ENCODE data around the gene DIO2. TPM values are rescaled to one million over a fixed set of nuclear protein-coding genes. Genes with fewer than 3 reads are reported as not detected.

The DIO2 gene
- total RNA-seq, 2 donors from 2014 or later = 4.8 to 6.1 TPM

- intact Hi-C loops (cut with DNase I) = no loop called here
- DNase-seq (ENCODE audit: low spot score) = no peak
These were observed 25.0 kb downstream of the DIO2 start for GRCh38 chr14:80186301-80186800.

DNA sequence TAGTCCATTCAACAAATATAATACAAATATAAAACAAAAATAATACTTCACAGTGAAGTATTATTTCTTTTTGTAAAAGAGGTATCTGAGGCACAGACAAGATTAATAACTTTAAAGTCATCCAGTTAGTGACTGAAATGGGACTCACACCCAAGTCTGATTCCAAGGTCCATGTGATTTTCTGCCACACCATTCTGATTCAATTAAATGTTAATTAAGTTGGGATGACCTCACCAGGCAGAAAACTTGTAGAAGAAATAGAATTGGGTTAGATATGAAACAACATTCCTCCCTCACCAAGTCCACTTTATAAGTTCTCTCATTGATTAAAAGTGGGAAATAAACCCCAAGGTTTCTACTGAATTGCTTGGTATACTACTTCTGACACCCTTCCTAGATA is 34.4 kb downstream of the DIO2 start:
- intact Hi-C loops (cut with DNase I) = no loop called here
- DNase-seq (ENCODE audit: low spot score) = no peak

GRCh38 chr14:80172375-80173051 is 38.8 kb downstream of the DIO2 start:
- DNase-seq (ENCODE audit: low spot score) = no peak
- intact Hi-C loops (cut with DNase I) = no loop called here

DNA sequence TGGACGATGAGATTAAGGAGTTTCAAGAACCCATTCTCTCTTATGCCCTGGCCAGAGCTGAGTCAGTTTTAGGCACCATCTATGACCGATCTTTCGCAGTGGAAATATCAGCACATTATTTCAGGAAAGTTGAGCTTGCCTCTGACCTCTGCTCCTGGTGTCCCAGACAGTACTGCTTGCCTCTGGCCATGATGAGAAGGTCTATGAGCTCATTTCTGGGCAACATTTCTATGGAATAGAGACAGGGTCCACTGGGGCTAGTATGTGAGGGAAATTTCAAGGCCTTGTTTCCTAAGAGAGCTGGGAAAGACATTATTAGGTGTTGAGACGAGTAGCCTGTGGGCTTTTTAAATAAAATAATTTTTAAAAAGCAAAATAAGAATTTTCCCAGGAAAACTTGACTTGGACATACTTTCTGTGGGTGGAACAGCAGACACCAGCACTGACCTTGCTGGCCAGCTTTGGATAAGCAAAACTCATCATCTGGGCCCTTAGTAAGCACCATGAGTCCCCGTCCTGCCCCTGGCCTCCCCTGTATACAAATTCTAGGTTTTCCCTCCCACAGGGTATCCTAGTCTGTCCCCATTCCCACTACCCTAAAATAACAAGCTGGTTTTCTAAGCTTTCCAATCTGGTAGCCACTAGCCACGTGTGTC is 43.4 kb downstream of the DIO2 start:
- no peak for DNase-seq (ENCODE audit: low spot score)
- intact Hi-C loops (cut with DNase I) = no loop called here

DNA sequence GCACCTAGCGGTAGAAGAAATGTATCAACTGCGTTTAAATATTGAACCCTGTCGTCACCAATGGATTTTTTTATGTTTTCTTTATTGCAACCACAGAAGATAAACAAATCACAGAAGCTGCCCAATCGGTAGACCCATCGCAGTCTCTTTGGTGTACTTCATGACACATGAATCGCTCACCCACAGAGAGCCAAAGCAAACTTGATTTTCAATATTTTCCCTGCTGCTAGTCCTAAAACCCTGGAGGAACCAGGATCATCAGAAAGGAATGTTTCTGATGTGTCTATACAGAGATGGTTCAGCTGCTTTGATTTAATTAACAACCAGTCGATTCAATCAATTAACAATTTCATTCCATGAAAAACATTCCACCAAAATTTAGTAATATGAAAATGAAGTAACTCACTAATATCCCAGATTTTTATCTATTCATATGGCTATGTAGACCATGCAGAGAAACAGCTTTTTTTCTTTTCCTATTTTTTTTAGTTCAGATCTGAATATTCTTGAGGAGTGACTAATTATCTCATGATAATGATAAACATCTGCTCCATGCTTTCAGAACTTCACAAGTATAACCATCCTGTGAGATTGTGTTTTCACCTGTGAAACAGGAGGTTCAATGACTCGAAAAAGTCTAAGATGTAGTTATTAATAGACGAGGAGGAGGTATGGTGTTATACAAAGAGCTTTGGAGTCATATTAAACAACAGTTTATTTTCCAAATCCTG is 46.1 kb downstream of the DIO2 start:
- DNase-seq (ENCODE audit: low spot score) = no peak
- intact Hi-C loops (cut with DNase I) = no loop called here

DNA sequence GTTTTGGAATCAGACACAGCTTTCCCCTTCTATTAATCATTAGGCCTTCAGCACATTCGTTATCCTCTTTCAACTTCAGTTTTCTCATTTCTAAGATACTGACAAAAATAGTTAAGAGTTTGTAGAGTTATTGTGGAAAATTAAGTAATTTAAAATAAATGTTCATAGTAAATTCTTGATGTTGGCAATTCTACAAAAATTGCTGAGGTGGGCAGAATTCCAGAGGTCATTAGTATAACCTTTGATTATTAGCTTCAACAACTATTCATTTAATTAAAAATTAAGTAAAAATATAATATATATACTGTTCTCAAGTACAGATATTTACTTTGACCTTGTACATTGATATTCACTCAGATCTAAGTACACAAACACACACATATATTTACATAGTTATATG is 58.5 kb downstream of the DIO2 start:
- intact Hi-C loops (cut with DNase I) = no loop called here
- DNase-seq (ENCODE audit: low spot score) = no peak

DNA sequence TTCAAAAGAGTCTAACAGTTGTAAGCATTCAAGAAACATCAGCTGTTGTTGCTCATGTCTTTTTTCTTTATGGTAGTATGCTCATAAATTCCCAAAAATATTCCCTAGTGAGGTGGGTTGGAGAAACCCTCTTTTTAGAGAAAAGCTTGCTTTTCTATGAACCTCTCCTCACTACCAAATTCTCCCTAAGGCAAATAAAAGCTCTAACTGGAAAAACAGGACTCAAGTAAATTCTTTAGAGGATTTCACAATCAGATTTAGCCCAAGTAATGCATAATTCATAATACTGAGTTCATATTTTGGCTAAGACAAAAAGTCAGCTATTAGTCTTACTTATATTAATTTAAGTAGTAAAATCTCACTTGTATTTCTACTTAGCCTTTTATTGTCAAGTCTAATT is 59.1 kb downstream of the DIO2 start:
- intact Hi-C loops (cut with DNase I) = no loop called here
- DNase-seq (ENCODE audit: low spot score) = no peak

- intact Hi-C loops (cut with DNase I) = no loop called here
- no peak for DNase-seq (ENCODE audit: low spot score)
These were observed 61.0 kb downstream of the DIO2 start for GRCh38 chr14:80150301-80150700.
